GM18502 (cell line): ENCODE measurements around the gene ABL2.

ENCODE experiments used
- ATAC-seq: cut with Tn5 transposase; IDR thresholded peaks from one replicate; pipeline ENCODE4 v1.9.1; 2021; ENCODE audit warnings: mild to moderate bottlenecking; ENCODE audit not compliant: unreplicated experiment, poor library complexity

Gene ABL2

DNA sequence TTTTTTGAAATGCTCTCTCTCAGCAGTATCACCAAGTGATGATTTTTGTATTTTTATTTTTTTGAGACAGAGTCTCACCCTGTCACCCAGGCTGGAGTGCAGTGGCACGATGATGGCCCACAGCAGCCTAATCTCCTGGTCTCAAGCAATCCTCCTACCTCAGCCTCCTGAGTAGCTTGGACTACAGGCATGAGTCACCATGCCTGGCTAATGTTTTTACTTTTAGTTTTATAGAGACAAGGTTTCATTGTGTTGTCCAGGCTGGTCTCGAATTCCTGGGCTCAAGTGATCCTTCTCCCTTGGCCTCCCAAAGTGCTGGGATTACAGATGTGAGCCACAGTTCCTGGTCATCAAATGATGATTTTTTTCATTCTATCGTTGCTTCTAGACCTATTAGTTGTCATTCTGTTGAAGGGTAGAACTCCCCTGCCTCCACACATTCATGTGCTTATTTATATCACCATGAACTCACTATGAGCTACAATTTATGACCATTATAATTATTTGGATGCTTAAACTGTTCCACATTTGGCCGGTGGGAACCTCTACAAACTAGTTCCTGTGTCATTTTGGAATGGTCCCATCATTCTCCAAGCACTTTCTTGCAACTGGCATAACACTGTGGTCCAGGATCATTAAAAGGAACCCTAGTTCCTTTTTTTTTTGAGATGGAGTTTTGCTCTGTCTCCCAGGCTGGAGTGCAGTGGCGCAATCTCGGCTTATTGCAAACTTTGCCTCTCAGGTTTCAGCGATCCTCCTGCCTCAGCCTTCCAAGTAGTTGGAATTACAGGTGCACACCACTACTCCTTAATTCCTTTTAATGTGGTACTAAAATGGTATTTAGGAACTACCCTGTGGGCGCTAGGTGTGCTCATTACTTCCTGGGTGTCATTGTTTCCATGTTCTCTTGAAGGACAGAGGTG is 167.9 kb downstream of the ABL2 start:
- no peak for ATAC-seq

DNA sequence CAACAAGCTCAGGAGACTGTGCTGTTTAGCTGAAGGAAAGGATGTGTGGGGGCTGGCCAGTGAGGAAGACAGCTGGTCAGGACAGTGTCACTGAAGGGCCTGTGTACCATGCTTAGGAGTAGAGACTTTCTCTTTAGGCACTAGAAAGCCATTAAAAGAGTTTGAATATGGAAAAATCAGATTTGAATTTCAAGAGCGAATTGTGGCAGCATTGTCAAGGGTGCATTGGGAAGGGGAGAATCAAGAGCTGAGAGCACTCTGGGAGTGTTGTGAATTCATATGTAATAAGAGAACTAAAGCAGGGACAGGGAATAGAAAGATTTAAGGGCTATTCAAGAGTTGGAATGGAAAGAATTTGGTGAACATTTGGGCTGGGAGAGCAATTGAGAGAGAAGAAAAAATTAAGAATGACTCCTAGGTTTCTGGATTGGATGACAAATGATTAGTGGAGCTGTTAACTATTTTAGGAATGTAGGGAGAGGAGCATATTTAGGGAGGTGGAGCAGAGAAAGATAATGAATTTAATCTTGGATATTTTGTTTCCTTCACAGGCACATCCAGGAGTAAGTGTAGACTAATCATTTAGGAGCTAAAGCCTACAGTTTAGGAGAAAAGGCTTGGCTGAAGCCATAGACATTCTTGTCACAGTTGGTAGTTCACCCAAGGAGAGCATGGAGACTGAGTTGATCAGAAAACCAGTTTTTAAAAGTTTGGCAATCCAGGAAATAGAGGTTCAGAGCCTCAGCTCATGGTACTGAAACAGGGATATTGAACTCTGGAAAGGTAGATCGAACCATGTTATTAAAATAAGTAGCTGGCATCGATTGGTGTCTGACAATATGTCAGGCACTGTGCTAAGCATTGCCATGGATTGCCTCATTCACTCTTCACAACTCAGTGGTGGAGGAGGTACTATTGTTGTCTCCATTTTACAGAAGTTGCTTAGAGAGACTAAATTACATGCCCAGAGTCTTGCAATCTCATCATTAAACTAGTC is 170.7 kb downstream of the ABL2 start:
- no peak for ATAC-seq

DNA sequence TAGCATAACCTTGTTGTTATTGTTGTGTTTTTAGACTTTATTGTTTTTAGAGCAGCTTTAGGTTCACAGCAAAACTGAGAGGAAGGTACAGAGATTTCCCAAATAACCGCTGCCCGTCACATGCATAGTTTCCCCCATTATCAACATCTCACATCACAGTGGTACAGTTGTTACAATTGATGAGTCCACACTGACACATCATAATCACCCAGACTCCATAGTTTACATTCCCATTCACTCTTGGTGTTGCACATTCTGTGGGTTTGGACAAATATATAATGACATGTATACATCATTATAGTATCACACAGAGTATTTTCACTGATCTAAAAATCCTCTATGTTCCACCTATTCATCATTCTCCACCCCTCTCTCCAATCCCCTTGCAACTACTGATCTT is 173.5 kb downstream of the ABL2 start:
- no peak for ATAC-seq

DNA sequence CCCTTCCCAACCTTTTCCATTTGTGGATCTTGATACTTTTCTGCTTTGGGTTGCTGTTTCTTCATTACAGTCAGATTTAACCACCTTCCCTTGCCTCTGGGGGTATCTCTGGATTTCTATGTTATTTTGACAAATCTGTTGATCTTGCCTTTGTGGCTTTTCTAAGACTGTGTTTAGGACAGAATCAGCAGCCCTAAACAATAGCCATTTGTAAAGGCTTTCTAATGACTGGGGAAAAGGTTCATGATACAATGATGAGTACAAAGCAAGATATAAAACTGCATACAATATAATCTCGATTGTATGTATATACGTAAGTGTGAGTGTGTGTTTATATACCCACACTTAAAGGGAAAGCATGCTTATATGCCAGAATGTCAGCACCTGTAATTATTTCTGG is 176.0 kb downstream of the ABL2 start:
- ATAC-seq, result no peak

DNA sequence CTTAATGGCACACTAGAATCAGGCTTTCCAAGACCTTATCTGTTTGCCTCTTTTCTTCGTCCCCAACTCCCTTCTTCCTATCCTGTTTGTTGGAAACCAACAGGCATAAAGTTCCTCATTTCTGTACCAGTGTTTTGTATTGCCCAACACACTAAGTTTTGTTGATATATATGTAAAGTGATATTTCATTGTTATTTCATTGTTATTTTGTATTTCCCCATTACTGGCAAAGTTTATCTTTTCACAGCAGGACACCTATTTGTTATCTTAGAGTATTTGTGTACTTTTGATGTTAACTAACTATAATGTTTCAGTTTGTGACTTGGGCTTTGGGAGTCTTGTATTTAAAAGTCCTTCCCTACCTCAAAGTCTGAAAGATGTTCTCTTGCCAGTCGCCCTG is 176.7 kb downstream of the ABL2 start:
- ATAC-seq, result no peak
